Measurements from ENCODE around the gene ZNF681. TPM values are rescaled to one million over a fixed set of nuclear protein-coding genes. Genes with fewer than 3 reads are reported as not detected.

The ZNF681 gene
- total RNA-seq, 1 experiment from 2014 or later, result 1.2 TPM

DNA sequence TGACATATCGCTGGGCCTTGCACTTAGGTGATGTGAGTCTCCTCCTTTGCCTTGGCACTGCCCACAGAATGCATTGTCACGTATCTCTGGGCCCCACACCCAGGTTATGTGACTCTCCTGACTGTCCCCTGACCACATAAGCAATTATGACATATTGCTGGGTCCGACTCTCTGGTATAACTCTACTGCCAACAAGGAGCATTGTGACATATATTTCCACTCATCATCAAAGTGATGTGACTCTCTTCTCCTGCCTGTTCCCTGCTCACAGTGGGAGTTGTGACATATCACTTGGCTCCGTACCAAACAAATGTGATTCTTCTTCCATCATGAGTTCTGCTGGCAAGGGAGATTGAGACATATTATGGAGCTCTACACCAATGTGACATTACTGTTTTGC, 15.4 kb upstream of the ZNF681 start:
- ChIA-PET CTCF (no interaction called here), POLR2A (no interaction called here)
- Histone ChIP-seq H3K27me3 (replicated peaks; ENCODE audit: control insufficient read depth, insufficient read depth, low read length) (no peaks in the 10 kb centered on the region), H3K9me3 (no peaks in the 10 kb centered on the region), H3K4me1 (no peaks in the 10 kb centered on the region), H3K4me3 (ENCODE audit: low read depth, low read length) (no peak overlapping the region), H3K36me3 (ENCODE audit: control insufficient read depth, insufficient read depth, low read length) (no peaks in the 10 kb centered on the region)
- DNase-seq, result no peak
- TF ChIP-seq, protein P1, sequence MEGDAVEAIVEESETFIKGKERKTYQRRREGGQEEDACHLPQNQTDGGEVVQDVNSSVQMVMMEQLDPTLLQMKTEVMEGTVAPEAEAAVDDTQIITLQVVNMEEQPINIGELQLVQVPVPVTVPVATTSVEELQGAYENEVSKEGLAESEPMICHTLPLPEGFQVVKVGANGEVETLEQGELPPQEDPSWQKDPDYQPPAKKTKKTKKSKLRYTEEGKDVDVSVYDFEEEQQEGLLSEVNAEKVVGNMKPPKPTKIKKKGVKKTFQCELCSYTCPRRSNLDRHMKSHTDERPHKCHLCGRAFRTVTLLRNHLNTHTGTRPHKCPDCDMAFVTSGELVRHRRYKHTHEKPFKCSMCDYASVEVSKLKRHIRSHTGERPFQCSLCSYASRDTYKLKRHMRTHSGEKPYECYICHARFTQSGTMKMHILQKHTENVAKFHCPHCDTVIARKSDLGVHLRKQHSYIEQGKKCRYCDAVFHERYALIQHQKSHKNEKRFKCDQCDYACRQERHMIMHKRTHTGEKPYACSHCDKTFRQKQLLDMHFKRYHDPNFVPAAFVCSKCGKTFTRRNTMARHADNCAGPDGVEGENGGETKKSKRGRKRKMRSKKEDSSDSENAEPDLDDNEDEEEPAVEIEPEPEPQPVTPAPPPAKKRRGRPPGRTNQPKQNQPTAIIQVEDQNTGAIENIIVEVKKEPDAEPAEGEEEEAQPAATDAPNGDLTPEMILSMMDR (IDR thresholded peaks at IDR 0.05; ENCODE audit: insufficient read depth in 1 of 2, low read depth in 1 of 2, low read length in 1 of 2, severe bottlenecking in 1 of 2, unreplicated experiment in 1 of 2), result no peak
- Mint-ChIP-seq H3K9me3 (ENCODE audit: unreplicated experiment) (no peaks in the 10 kb centered on the region), H3K4me3 (ENCODE audit: unreplicated experiment) (no peak overlapping the region), H3K36me3 (ENCODE audit: insufficient read depth, unreplicated experiment) (no peaks in the 10 kb centered on the region), H3K4me1 (ENCODE audit: low read depth, unreplicated experiment) (no peaks in the 10 kb centered on the region), H3K27ac (ENCODE audit: unreplicated experiment) (no peak overlapping the region), H3K27me3 (ENCODE audit: insufficient read depth, unreplicated experiment) (no peaks in the 10 kb centered on the region)
- no TSS peak for BruUV-seq (replicated peaks)
- intact Hi-C loops (cut with micrococcal nuclease; ENCODE audit: unreplicated experiment), result no loop called here

DNA sequence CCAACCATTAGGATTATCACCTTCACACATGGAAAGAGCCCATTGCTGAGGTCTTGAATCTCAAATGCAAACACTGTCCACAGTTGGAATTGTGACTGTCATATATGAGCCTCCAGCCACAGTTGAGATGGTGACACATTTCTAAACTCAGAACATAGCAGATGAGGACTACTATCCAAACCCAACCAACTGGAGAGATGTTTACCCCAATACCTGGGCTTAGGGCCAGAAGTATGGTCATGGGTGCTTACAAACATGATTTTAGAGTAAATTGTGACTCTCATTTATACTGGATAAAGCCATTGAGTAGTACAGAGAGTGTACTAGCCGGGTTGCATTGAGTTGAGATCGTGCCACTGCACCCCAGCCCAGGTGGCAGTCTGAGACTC, 14.0 kb upstream of the ZNF681 start:
- Mint-ChIP-seq H3K4me3 (ENCODE audit: unreplicated experiment) (no peak overlapping the region), H3K27me3 (ENCODE audit: insufficient read depth, unreplicated experiment) (no peaks in the 10 kb centered on the region), H3K27ac (ENCODE audit: unreplicated experiment) (no peak overlapping the region), H3K9me3 (ENCODE audit: unreplicated experiment) (no peaks in the 10 kb centered on the region), H3K4me1 (ENCODE audit: low read depth, unreplicated experiment) (no peaks in the 10 kb centered on the region), H3K36me3 (ENCODE audit: insufficient read depth, unreplicated experiment) (no peaks in the 10 kb centered on the region)
- no peaks in the 10 kb centered on the region for H3K9me3 ChIP-seq
- ChIA-PET POLR2A (no interaction called here), CTCF (no interaction called here)
- no peak for DNase-seq
- H3K27me3 ChIP-seq (replicated peaks; ENCODE audit: control insufficient read depth, insufficient read depth, low read length), result no peaks in the 10 kb centered on the region
- no TSS peak for BruUV-seq (replicated peaks)
- H3K4me3 ChIP-seq (ENCODE audit: low read depth, low read length), result no peak overlapping the region
- no peaks in the 10 kb centered on the region for H3K36me3 ChIP-seq (ENCODE audit: control insufficient read depth, insufficient read depth, low read length)
- H3K4me1 ChIP-seq, result no peaks in the 10 kb centered on the region
- TF ChIP-seq, protein P1 (IDR thresholded peaks at IDR 0.05; ENCODE audit: insufficient read depth in 1 of 2, low read depth in 1 of 2, low read length in 1 of 2, severe bottlenecking in 1 of 2, unreplicated experiment in 1 of 2), result no peak
- intact Hi-C loops (cut with micrococcal nuclease; ENCODE audit: unreplicated experiment), result no loop called here

DNA sequence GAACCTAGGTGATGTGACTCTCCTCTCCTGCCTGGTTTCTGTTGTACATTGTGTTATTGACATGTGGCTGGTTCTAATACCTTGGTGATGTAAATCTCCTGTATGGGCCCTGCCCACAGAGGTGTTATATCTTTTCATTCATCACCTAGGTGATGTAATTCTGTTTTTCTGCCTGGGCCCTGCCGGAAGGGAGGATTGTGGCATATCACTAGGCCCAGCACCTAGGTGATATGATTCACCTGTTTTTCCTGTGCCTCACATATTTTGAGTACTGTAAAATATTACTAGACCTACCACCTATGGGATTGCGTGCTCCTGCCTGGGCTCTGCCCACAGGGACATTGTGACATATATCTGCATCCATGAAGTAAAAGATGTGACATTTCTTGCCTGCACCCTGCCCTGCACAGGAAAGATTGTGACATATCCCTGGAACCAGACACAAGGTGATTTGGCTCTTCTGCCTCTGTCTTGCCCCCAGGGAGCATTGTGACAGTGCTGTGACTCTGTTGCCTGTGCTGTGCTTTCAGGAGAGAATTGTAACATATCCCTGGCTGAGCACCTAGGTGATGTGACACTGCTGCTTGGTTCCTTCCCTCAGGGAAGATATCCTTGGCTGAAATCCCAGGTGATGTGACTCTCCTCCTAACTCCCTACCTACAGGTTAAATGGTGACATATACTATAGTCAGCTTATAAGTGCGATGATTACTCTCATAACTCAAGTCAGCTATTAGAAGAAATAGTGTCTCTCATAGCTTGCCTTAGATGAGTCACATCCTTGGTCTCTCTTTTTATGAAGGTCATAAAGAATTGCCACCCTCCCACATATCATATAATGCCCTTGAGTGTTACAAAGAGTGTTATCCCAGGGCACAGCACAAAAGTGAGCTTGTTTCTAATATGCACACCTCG, 13.3 kb upstream of the ZNF681 start:
- intact Hi-C loops (cut with micrococcal nuclease; ENCODE audit: unreplicated experiment), result no loop called here
- H3K4me1 ChIP-seq, result no peaks in the 10 kb centered on the region
- no peaks in the 10 kb centered on the region for H3K9me3 ChIP-seq
- H3K36me3 Mint-ChIP-seq (ENCODE audit: insufficient read depth, unreplicated experiment), result no peaks in the 10 kb centered on the region
- H3K27ac Mint-ChIP-seq (ENCODE audit: unreplicated experiment), result no peak overlapping the region
- ChIA-PET CTCF (no interaction called here), POLR2A (no interaction called here)
- TF ChIP-seq, protein P1 (IDR thresholded peaks at IDR 0.05; ENCODE audit: insufficient read depth in 1 of 2, low read depth in 1 of 2, low read length in 1 of 2, severe bottlenecking in 1 of 2, unreplicated experiment in 1 of 2), result no peak
- no peaks in the 10 kb centered on the region for H3K27me3 ChIP-seq (replicated peaks; ENCODE audit: control insufficient read depth, insufficient read depth, low read length)
- DNase-seq, result no peak
- no peak overlapping the region for H3K4me3 ChIP-seq (ENCODE audit: low read depth, low read length)
- H3K27me3 Mint-ChIP-seq (ENCODE audit: insufficient read depth, unreplicated experiment), result no peaks in the 10 kb centered on the region
- no peaks in the 10 kb centered on the region for H3K9me3 Mint-ChIP-seq (ENCODE audit: unreplicated experiment)
- H3K4me3 Mint-ChIP-seq (ENCODE audit: unreplicated experiment), result no peak overlapping the region
- BruUV-seq (replicated peaks), result no TSS peak
- H3K4me1 Mint-ChIP-seq (ENCODE audit: low read depth, unreplicated experiment), result no peaks in the 10 kb centered on the region
- no peaks in the 10 kb centered on the region for H3K36me3 ChIP-seq (ENCODE audit: control insufficient read depth, insufficient read depth, low read length)
